ENCODE measurements around the gene ARSB. TPM values are rescaled to one million over a fixed set of nuclear protein-coding genes. Genes with fewer than 3 reads are reported as not detected.

ARSB gene
- total RNA-seq, 2 experiments from 2014 or later: 9.2 TPM

DNA sequence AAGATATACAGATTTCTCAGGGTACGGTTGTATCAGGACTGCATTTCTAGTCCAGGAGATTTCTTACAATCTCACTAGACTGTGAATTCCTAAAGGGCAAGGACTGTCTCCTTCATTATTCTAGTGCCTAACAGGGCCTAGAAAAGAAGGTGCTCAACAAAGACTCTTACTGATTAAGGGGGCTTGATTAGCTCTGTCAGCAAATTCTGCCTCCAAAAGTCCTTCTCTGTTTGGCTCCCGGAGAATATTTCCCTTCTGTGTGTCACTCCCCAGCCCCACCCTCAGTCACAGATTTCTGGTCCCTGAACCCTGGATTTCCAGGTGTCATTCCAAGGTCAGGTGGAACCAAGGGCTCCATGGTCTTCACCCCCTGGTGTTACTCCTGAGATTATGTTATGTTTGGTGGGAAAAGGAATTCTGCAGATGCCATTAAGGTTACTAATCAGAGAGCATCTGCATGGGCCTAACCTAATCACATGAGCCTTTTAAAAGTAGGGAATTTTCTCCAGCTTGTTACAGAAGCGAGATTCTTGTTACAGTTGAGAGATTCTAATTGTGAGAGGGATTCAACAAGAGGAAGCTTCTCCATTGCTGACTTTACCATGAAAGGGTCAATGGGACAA lies 168.9 kb downstream of the ARSB start:
- Histone ChIP-seq H3K27ac (ENCODE audit: low read depth, low read length, poor library complexity, severe bottlenecking) (no peak overlapping the region), H3K9me2 (ENCODE audit: insufficient read depth, low read length) (no peaks in the 10 kb centered on the region), H3K79me2 (ENCODE audit: insufficient read depth, low read depth, low read length) (no peaks in the 10 kb centered on the region), H3K4me3 (ENCODE audit: low read depth, low read length, poor library complexity, severe bottlenecking) (no peak overlapping the region), H3K36me3 (ENCODE audit: insufficient read depth, low read length) (no peaks in the 10 kb centered on the region), H3K9me3 (ENCODE audit: low read length) (no peaks in the 10 kb centered on the region), H3K4me1 (ENCODE audit: insufficient read depth, low read length, poor library complexity, severe bottlenecking) (peaks cover 7% of the 10 kb centered on the region), H2AFZ (ENCODE audit: low read length) (no peak overlapping the region), H3K4me2 (ENCODE audit: low read length) (no peak overlapping the region), H4K20me1 (ENCODE audit: insufficient read depth, low read length) (no peaks in the 10 kb centered on the region)
- TF ChIP-seq, protein P1, sequence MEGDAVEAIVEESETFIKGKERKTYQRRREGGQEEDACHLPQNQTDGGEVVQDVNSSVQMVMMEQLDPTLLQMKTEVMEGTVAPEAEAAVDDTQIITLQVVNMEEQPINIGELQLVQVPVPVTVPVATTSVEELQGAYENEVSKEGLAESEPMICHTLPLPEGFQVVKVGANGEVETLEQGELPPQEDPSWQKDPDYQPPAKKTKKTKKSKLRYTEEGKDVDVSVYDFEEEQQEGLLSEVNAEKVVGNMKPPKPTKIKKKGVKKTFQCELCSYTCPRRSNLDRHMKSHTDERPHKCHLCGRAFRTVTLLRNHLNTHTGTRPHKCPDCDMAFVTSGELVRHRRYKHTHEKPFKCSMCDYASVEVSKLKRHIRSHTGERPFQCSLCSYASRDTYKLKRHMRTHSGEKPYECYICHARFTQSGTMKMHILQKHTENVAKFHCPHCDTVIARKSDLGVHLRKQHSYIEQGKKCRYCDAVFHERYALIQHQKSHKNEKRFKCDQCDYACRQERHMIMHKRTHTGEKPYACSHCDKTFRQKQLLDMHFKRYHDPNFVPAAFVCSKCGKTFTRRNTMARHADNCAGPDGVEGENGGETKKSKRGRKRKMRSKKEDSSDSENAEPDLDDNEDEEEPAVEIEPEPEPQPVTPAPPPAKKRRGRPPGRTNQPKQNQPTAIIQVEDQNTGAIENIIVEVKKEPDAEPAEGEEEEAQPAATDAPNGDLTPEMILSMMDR (conservative IDR thresholded peaks at IDR 0.05; ENCODE audit: low read length): no peak
- TF ChIP-seq EZH2phosphoT487 (IDR thresholded peaks at IDR 0.05; ENCODE audit: borderline replicate concordance, low read depth, low read length): no peak
- BruUV-seq (replicated peaks): no TSS peak
- ChIA-PET POLR2A (interaction anchor here (0.6 to 2.7 kb wide), 3 partner anchors 8 to 21 kb away, joined by 3 to 14 read pairs (median 5); no protein-coding TSS in a partner anchor), CTCF (ENCODE audit: unreplicated experiment) (no interaction called here)
- intact Hi-C loops (cut with micrococcal nuclease; ENCODE audit: unreplicated experiment): no loop called here
- no peak for DNase-seq (ENCODE audit: low spot score)

DNA sequence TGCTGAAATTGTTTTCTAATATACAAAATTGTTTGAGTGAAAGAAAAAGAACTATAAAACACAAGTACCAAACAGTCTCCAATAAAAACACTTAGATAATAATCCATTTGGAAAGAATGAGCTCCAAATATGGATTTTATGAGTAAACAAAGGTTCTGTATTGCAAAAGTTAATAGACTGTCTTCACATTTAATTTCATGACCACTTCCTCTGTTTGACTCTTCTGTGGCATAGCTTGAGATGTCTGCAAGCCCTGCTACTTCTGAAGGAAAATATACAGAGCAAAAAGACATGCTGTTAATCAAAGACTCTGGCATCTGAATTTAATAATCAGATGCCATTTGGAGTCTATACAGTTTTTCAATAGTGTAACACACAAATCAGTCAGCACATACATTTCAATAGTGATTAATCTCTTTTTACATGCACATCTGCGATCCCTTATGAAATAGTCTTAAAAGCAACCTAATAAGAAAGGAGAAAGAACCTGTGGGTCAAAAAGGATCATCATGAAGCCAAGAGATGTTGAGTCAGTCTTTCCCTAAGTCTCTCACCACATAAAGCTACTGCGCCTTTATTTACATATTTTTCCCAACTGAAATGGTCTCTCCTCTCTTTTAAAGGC lies 171.1 kb downstream of the ARSB start:
- no peaks in the 10 kb centered on the region for H3K9me2 ChIP-seq (ENCODE audit: insufficient read depth, low read length)
- BruUV-seq (replicated peaks): no TSS peak
- H3K36me3 ChIP-seq (ENCODE audit: insufficient read depth, low read length): no peaks in the 10 kb centered on the region
- CTCF ChIA-PET (ENCODE audit: unreplicated experiment): no interaction called here
- H2AFZ ChIP-seq (ENCODE audit: low read length): no peak overlapping the region
- DNase-seq (ENCODE audit: low spot score): no peak
- no peaks in the 10 kb centered on the region for H3K9me3 ChIP-seq (ENCODE audit: low read length)
- H4K20me1 ChIP-seq (ENCODE audit: insufficient read depth, low read length): no peaks in the 10 kb centered on the region
- H3K79me2 ChIP-seq (ENCODE audit: insufficient read depth, low read depth, low read length): no peaks in the 10 kb centered on the region
- TF ChIP-seq, protein P1 (conservative IDR thresholded peaks at IDR 0.05; ENCODE audit: low read length): no peak
- no peak for TF ChIP-seq EZH2phosphoT487 (IDR thresholded peaks at IDR 0.05; ENCODE audit: borderline replicate concordance, low read depth, low read length)
- H3K27ac ChIP-seq (ENCODE audit: low read depth, low read length, poor library complexity, severe bottlenecking): no peak overlapping the region
- POLR2A ChIA-PET: interaction anchor here (0.7 to 1.9 kb wide), 3 partner anchors 11 to 66 kb away, joined by 3 to 9 read pairs (median 3); no protein-coding TSS in a partner anchor
- peaks cover 7% of the 10 kb centered on the region for H3K4me1 ChIP-seq (ENCODE audit: insufficient read depth, low read length, poor library complexity, severe bottlenecking)
- H3K4me2 ChIP-seq (ENCODE audit: low read length): no peak overlapping the region
- intact Hi-C loops (cut with micrococcal nuclease; ENCODE audit: unreplicated experiment): no loop called here
- no peak overlapping the region for H3K4me3 ChIP-seq (ENCODE audit: low read depth, low read length, poor library complexity, severe bottlenecking)

DNA sequence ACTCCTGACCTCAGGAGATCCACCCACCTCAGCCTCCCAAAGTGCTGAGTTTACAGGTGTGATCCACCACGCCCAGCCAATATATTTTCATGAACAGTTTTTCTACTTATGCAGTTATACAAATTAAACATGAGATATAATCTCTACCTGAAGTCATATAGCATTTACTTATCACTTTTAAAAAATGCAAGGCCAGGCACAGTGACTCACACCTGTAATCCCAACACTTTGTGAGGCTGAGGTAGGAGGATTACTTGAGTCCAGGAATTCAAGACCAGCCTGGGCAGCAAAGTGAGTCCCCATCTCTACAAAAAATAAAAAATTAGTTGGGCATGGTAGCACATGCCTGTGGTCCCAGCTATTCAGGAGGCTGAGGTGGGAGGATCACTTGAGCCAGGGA lies 171.8 kb downstream of the ARSB start:
- no peaks in the 10 kb centered on the region for H3K79me2 ChIP-seq (ENCODE audit: insufficient read depth, low read depth, low read length)
- TF ChIP-seq, protein P1 (conservative IDR thresholded peaks at IDR 0.05; ENCODE audit: low read length): no peak
- no peak for TF ChIP-seq EZH2phosphoT487 (IDR thresholded peaks at IDR 0.05; ENCODE audit: borderline replicate concordance, low read depth, low read length)
- no peak for DNase-seq (ENCODE audit: low spot score)
- H3K4me3 ChIP-seq (ENCODE audit: low read depth, low read length, poor library complexity, severe bottlenecking): no peak overlapping the region
- H3K27ac ChIP-seq (ENCODE audit: low read depth, low read length, poor library complexity, severe bottlenecking): no peak overlapping the region
- POLR2A ChIA-PET: interaction anchor here (0.7 to 1.9 kb wide), 2 partner anchors 12 to 66 kb away, joined by 3 to 9 read pairs; no protein-coding TSS in a partner anchor
- no peaks in the 10 kb centered on the region for H3K9me2 ChIP-seq (ENCODE audit: insufficient read depth, low read length)
- H3K4me2 ChIP-seq (ENCODE audit: low read length): no peak overlapping the region
- H3K36me3 ChIP-seq (ENCODE audit: insufficient read depth, low read length): no peaks in the 10 kb centered on the region
- H3K9me3 ChIP-seq (ENCODE audit: low read length): no peaks in the 10 kb centered on the region
- H3K4me1 ChIP-seq (ENCODE audit: insufficient read depth, low read length, poor library complexity, severe bottlenecking): peaks cover 7% of the 10 kb centered on the region
- intact Hi-C loops (cut with micrococcal nuclease; ENCODE audit: unreplicated experiment): no loop called here
- H4K20me1 ChIP-seq (ENCODE audit: insufficient read depth, low read length): no peaks in the 10 kb centered on the region
- CTCF ChIA-PET (ENCODE audit: unreplicated experiment): no interaction called here
- H2AFZ ChIP-seq (ENCODE audit: low read length): no peak overlapping the region
- no TSS peak for BruUV-seq (replicated peaks)

Measured in OCI-LY7 (cell line).